Measurements from ENCODE around the gene ZNF444. TPM values are rescaled to one million over a fixed set of nuclear protein-coding genes. Genes with fewer than 3 reads are reported as not detected.

The ZNF444 gene
- polyA plus RNA-seq, 1 donor (not counting 4 experiments of a cell fraction or from before 2014, with no cell fraction given): 9.1 TPM

DNA sequence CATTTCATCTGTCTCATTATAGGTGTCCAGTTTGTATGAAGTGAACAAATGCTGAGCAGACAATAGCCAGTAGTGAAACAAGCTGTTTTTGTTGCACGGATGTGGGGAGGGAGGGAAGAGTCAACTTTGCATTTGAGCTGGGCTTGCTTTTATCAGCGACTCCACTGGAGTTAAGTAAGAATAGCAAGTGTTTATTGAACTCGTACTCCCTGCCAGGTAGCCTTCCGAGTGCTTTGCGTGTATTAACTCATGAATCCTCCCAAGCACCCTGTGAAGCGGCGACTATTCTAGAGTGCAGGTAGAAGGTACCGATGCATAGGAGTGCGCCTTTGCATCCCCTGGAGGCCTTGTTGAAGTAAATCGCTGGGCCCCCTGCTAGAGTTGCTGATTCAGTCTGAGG, 4.7 kb upstream of the ZNF444 start:
- Histone ChIP-seq H3K79me2 (ENCODE audit: control insufficient read depth, insufficient read depth, low read length) (no peaks in the 10 kb centered on the region), H3K27me3 (ENCODE audit: control insufficient read depth, extremely low read depth, insufficient read depth, low read length) (no peaks in the 10 kb centered on the region), H3K9me1 (ENCODE audit: control insufficient read depth, extremely low read depth, insufficient read depth, low read length) (no peaks in the 10 kb centered on the region), H3K4me3 (ENCODE audit: control insufficient read depth in 2 of 3, extremely low read depth in 1 of 3, insufficient read depth in 2 of 3, low read depth in 1 of 3, low read length in 3 of 3) (no peak overlapping the region), H3K27ac (ENCODE audit: control insufficient read depth, insufficient read depth, low read length) (no peak overlapping the region), H3K9me3 (ENCODE audit: control insufficient read depth, low read depth, low read length) (no peaks in the 10 kb centered on the region), H3K9ac (ENCODE audit: control insufficient read depth, extremely low read depth, insufficient read depth, low read length) (no peak overlapping the region), H4K20me1 (ENCODE audit: control insufficient read depth, extremely low read depth, insufficient read depth, low read length) (no peaks in the 10 kb centered on the region), H3K4me1 (ENCODE audit: control insufficient read depth, extremely low read depth, insufficient read depth, low read length) (peaks cover 18% of the 10 kb centered on the region), H3K36me3 (ENCODE audit: control insufficient read depth in 2 of 2, extremely low read depth in 1 of 2, insufficient read depth in 2 of 2, low read length in 2 of 2) (no peaks in the 10 kb centered on the region), H3K4me2 (ENCODE audit: control insufficient read depth, extremely low read depth, insufficient read depth, low read depth, low read length) (no peak overlapping the region), H2AFZ (ENCODE audit: control insufficient read depth, low read length) (no peak overlapping the region)
- dilution Hi-C loops (cut with MboI; ENCODE audit: extremely low pct_ligation_motif_present, low sequenced_read_pairs): no loop called here
- no peak for TF ChIP-seq EZH2 (IDR thresholded peaks at IDR 0.05; ENCODE audit: low read length)
- TF ChIP-seq, protein P1, sequence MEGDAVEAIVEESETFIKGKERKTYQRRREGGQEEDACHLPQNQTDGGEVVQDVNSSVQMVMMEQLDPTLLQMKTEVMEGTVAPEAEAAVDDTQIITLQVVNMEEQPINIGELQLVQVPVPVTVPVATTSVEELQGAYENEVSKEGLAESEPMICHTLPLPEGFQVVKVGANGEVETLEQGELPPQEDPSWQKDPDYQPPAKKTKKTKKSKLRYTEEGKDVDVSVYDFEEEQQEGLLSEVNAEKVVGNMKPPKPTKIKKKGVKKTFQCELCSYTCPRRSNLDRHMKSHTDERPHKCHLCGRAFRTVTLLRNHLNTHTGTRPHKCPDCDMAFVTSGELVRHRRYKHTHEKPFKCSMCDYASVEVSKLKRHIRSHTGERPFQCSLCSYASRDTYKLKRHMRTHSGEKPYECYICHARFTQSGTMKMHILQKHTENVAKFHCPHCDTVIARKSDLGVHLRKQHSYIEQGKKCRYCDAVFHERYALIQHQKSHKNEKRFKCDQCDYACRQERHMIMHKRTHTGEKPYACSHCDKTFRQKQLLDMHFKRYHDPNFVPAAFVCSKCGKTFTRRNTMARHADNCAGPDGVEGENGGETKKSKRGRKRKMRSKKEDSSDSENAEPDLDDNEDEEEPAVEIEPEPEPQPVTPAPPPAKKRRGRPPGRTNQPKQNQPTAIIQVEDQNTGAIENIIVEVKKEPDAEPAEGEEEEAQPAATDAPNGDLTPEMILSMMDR (optimal IDR thresholded peaks at IDR 0.05 in 1 of 3, IDR thresholded peaks at IDR 0.05 in 1 of 3, conservative IDR thresholded peaks at IDR 0.05 in 1 of 3; ENCODE audit: extremely low read depth in 1 of 3, insufficient read depth in 2 of 3, low read length in 3 of 3): no peak
- DNase-seq (ENCODE audit: low read depth, low spot score): no peak
- no peak for FAIRE-seq

DNA sequence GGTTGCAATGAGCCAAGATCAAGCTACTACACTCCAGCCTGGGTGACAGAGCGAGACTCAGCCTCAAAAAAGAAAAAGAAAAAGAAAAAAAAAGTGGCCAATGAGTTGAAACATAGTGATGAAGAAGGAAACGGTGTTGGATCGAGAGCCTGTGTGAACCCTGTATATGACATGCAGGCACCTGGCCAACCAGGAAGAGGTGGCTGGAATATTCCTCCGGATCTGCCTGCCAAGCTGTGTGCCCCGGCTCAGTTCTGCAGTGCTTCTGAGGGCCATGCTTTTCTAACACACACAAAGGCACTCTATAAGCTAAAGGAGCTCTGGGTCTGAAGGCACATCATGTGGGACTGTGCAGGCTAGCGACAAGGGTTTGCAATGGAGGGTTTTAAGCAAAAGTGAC, 3.7 kb upstream of the ZNF444 start:
- no peak for FAIRE-seq
- H2AFZ ChIP-seq (ENCODE audit: control insufficient read depth, low read length): no peak overlapping the region
- H3K4me1 ChIP-seq (ENCODE audit: control insufficient read depth, extremely low read depth, insufficient read depth, low read length): peaks cover 24% of the 10 kb centered on the region
- peaks cover 8% of the 10 kb centered on the region for H3K79me2 ChIP-seq (ENCODE audit: control insufficient read depth, insufficient read depth, low read length)
- H3K36me3 ChIP-seq (ENCODE audit: control insufficient read depth in 2 of 2, extremely low read depth in 1 of 2, insufficient read depth in 2 of 2, low read length in 2 of 2): no peaks in the 10 kb centered on the region
- no peak overlapping the region for H3K9ac ChIP-seq (ENCODE audit: control insufficient read depth, extremely low read depth, insufficient read depth, low read length)
- H3K4me3 ChIP-seq (ENCODE audit: control insufficient read depth in 2 of 3, extremely low read depth in 1 of 3, insufficient read depth in 2 of 3, low read depth in 1 of 3, low read length in 3 of 3): no peak overlapping the region
- no peak overlapping the region for H3K27ac ChIP-seq (ENCODE audit: control insufficient read depth, insufficient read depth, low read length)
- H3K4me2 ChIP-seq (ENCODE audit: control insufficient read depth, extremely low read depth, insufficient read depth, low read depth, low read length): no peak overlapping the region
- dilution Hi-C loops (cut with MboI; ENCODE audit: extremely low pct_ligation_motif_present, low sequenced_read_pairs): no loop called here
- no peaks in the 10 kb centered on the region for H3K9me3 ChIP-seq (ENCODE audit: control insufficient read depth, low read depth, low read length)
- no peak for TF ChIP-seq EZH2 (IDR thresholded peaks at IDR 0.05; ENCODE audit: low read length)
- TF ChIP-seq, protein P1 (optimal IDR thresholded peaks at IDR 0.05 in 1 of 3, IDR thresholded peaks at IDR 0.05 in 1 of 3, conservative IDR thresholded peaks at IDR 0.05 in 1 of 3; ENCODE audit: extremely low read depth in 1 of 3, insufficient read depth in 2 of 3, low read length in 3 of 3): no peak
- H3K27me3 ChIP-seq (ENCODE audit: control insufficient read depth, extremely low read depth, insufficient read depth, low read length): no peaks in the 10 kb centered on the region
- DNase-seq (ENCODE audit: low read depth, low spot score): no peak
- H4K20me1 ChIP-seq (ENCODE audit: control insufficient read depth, extremely low read depth, insufficient read depth, low read length): no peaks in the 10 kb centered on the region
- no peaks in the 10 kb centered on the region for H3K9me1 ChIP-seq (ENCODE audit: control insufficient read depth, extremely low read depth, insufficient read depth, low read length)

Data from keratinocyte (primary cell).